Calu3 (cell line): Measurements from ENCODE around the gene GLIS1. TPM values are rescaled to one million over a fixed set of nuclear protein-coding genes. Genes with fewer than 3 reads are reported as not detected.
A peak's percentile ranks its signal among the peaks of the same experiment; 100 is the strongest.

Experiments used
- BruUV-seq: library from RNA; stranded (reverse); fragments of 400-500 nt; replicated peaks from 2 replicates; lab custom pipeline; 2021; lab: Mats Ljungman, UMichigan
- CTCF ChIA-PET: fragments of 300-600 bp; sonication (Branson Sonifier 250); formaldehyde crosslinking; loops from one replicate; lab custom pipeline; 2022; ENCODE audit warnings: antibody characterized with exemption; lab: Charles Lee
- DNase-seq: peaks from one replicate; pipeline ENCODE4 v3.0.0; 2022
- H3K27ac Mint-ChIP-seq: one replicate; pipeline ENCODE4 v1.8.0; 2022; ENCODE audit warnings: mixed read lengths; ENCODE audit not compliant: unreplicated experiment
- H3K27me3 Mint-ChIP-seq: one replicate; pipeline ENCODE4 v1.8.0; 2022; ENCODE audit warnings: mixed read lengths; ENCODE audit not compliant: unreplicated experiment
- H3K36me3 Mint-ChIP-seq: one replicate; pipeline ENCODE4 v1.8.0; 2022; ENCODE audit warnings: mild to moderate bottlenecking, moderate library complexity, mixed read lengths; ENCODE audit not compliant: insufficient read depth, unreplicated experiment
- H3K4me1 Mint-ChIP-seq: one replicate; pipeline ENCODE4 v1.8.0; 2022; ENCODE audit warnings: mild to moderate bottlenecking, low read depth, mixed read lengths; ENCODE audit not compliant: unreplicated experiment
- H3K4me3 Mint-ChIP-seq: one replicate; pipeline ENCODE4 v1.8.0; 2022; ENCODE audit warnings: mild to moderate bottlenecking, low read depth, moderate library complexity, mixed read lengths; ENCODE audit not compliant: unreplicated experiment
- H3K9me3 Mint-ChIP-seq: one replicate; pipeline ENCODE4 v1.8.0; 2022; ENCODE audit warnings: low read depth, mixed read lengths; ENCODE audit not compliant: unreplicated experiment
- intact Hi-C: fragments of 100-400 bp; cut with micrococcal nuclease; formaldehyde crosslinking; loops from one replicate; pipeline ENCODE4 v1.10.0; 2022; ENCODE audit not compliant: unreplicated experiment
- total RNA-seq: library from RNA; stranded (reverse); gene quantifications from 2 replicates; pipeline ENCODE4 v1.2.3, GENCODE V29; 2022
- TF ChIP-seq, protein P1 (sequence below): fragments of 200-600 bp; IDR thresholded peaks from one replicate; pipeline ENCODE4 v1.8.0; 2022; ENCODE audit warnings: antibody characterized with exemption; ENCODE audit not compliant: unreplicated experiment

GLIS1 gene
- total RNA-seq, 1 experiment from 2014 or later: not detected

GRCh38 chr1:53766831-53767405 lies 28.0 kb upstream of the GLIS1 start:
- Mint-ChIP-seq H3K36me3 (peaks cover 22% of the 10 kb centered on the region), H3K4me3 (no peak overlapping the region), H3K27me3 (no peaks in the 10 kb centered on the region), H3K4me1 (no peaks in the 10 kb centered on the region), H3K27ac (no peak overlapping the region), H3K9me3 (no peaks in the 10 kb centered on the region)
- CTCF ChIA-PET: no interaction called here
- no peak for DNase-seq
- intact Hi-C loops: no loop called here
- BruUV-seq: no TSS peak
- TF ChIP-seq, protein P1, sequence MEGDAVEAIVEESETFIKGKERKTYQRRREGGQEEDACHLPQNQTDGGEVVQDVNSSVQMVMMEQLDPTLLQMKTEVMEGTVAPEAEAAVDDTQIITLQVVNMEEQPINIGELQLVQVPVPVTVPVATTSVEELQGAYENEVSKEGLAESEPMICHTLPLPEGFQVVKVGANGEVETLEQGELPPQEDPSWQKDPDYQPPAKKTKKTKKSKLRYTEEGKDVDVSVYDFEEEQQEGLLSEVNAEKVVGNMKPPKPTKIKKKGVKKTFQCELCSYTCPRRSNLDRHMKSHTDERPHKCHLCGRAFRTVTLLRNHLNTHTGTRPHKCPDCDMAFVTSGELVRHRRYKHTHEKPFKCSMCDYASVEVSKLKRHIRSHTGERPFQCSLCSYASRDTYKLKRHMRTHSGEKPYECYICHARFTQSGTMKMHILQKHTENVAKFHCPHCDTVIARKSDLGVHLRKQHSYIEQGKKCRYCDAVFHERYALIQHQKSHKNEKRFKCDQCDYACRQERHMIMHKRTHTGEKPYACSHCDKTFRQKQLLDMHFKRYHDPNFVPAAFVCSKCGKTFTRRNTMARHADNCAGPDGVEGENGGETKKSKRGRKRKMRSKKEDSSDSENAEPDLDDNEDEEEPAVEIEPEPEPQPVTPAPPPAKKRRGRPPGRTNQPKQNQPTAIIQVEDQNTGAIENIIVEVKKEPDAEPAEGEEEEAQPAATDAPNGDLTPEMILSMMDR: no peak

- no TSS peak for BruUV-seq
- CTCF ChIA-PET: no interaction called here
- Mint-ChIP-seq H3K9me3 (no peaks in the 10 kb centered on the region), H3K4me3 (no peak overlapping the region), H3K4me1 (no peaks in the 10 kb centered on the region), H3K36me3 (peaks cover 21% of the 10 kb centered on the region), H3K27ac (no peak overlapping the region), H3K27me3 (no peaks in the 10 kb centered on the region)
- TF ChIP-seq, protein P1: no peak
- intact Hi-C loops: no loop called here
- no peak for DNase-seq
These were observed 27.3 kb upstream of the GLIS1 start for GRCh38 chr1:53766194-53766742.

- no peak for DNase-seq
- Mint-ChIP-seq H3K4me3 (no peak overlapping the region), H3K4me1 (no peaks in the 10 kb centered on the region), H3K27ac (no peak overlapping the region), H3K27me3 (no peaks in the 10 kb centered on the region), H3K9me3 (no peaks in the 10 kb centered on the region), H3K36me3 (peaks cover 15% of the 10 kb centered on the region)
- intact Hi-C loops: no loop called here
- TF ChIP-seq, protein P1: no peak
- CTCF ChIA-PET: no interaction called here
- BruUV-seq: TSS peak; percentile 26
These were observed 26.7 kb upstream of the GLIS1 start for GRCh38 chr1:53765657-53766056.

GRCh38 chr1:53763911-53764310 lies 24.9 kb upstream of the GLIS1 start:
- no peaks in the 10 kb centered on the region for H3K4me1 Mint-ChIP-seq
- no peaks in the 10 kb centered on the region for H3K9me3 Mint-ChIP-seq
- CTCF ChIA-PET: no interaction called here
- no TSS peak for BruUV-seq
- H3K4me3 Mint-ChIP-seq: no peak overlapping the region
- H3K27ac Mint-ChIP-seq: no peak overlapping the region
- H3K36me3 Mint-ChIP-seq: peaks cover 11% of the 10 kb centered on the region
- TF ChIP-seq, protein P1: no peak
- DNase-seq: no peak
- intact Hi-C loops: no loop called here
- no peaks in the 10 kb centered on the region for H3K27me3 Mint-ChIP-seq
